DOHH2 (cell line): ENCODE measurements around the gene THRB.

Source experiments
- EZH2phosphoT487 ChIP-seq: fragments of 200-600 bp; sonication (generic); IDR thresholded peaks from 2 replicates; pipeline ENCODE4 v1.6.1; 2017; ENCODE audit warnings: borderline replicate concordance, mild to moderate bottlenecking, antibody characterized with exemption, low read length, moderate library complexity, mixed read lengths
- TF ChIP-seq, protein P1 (sequence below): fragments of 200-600 bp; sonication (generic); IDR thresholded peaks from one replicate; pipeline ENCODE4 v1.5.1; 2014; ENCODE audit warnings: antibody characterized with exemption, mild to moderate bottlenecking, low read depth, low read length; ENCODE audit not compliant: poor library complexity, severe bottlenecking

DNA sequence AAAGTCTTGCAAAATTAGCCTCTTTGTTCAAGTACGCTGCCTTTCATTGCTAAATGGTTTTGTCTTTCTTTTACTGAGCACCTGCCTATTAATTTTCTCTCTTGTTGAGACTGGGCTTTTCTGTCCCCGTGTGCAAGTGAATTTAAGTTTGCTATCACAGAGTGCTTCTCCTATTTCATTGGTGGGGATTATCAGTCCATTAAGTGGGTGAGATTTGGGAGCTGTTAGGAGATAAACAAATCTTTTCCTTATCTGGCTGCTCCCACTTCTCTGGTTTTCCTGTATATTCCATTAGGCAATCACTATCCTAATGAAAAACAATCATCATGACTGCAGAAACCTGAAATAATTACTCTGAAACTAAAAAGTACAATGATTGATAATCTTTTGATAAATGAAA lies 295.4 kb downstream of the THRB start:
- TF ChIP-seq, protein P1, sequence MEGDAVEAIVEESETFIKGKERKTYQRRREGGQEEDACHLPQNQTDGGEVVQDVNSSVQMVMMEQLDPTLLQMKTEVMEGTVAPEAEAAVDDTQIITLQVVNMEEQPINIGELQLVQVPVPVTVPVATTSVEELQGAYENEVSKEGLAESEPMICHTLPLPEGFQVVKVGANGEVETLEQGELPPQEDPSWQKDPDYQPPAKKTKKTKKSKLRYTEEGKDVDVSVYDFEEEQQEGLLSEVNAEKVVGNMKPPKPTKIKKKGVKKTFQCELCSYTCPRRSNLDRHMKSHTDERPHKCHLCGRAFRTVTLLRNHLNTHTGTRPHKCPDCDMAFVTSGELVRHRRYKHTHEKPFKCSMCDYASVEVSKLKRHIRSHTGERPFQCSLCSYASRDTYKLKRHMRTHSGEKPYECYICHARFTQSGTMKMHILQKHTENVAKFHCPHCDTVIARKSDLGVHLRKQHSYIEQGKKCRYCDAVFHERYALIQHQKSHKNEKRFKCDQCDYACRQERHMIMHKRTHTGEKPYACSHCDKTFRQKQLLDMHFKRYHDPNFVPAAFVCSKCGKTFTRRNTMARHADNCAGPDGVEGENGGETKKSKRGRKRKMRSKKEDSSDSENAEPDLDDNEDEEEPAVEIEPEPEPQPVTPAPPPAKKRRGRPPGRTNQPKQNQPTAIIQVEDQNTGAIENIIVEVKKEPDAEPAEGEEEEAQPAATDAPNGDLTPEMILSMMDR, result no peak
- TF ChIP-seq EZH2phosphoT487, result no peak
